Right ventricle myocardium inferior (tissue), 1 donor: ENCODE measurements around the gene FAM124B. TPM values are rescaled to one million over a fixed set of nuclear protein-coding genes. Genes with fewer than 3 reads are reported as not detected.

Source experiments
- ATAC-seq: fragments of 200-7000 bp; cut with Tn5 transposase; one replicate; pipeline ENCODE4 v1.9.1; 2020; ENCODE audit warnings: mild to moderate bottlenecking, moderate library complexity
- DNase-seq: peaks from one replicate; pipeline ENCODE4 v3.0.0; 2021; ENCODE audit errors: missing footprints
- intact Hi-C: fragments of 100-400 bp; cut with DNase I; formaldehyde crosslinking; loops from one replicate; pipeline ENCODE4 v1.11.0; 2022
- long read RNA-seq: library from polyadenylated mRNA; unstranded; transcript quantifications from one replicate; pipeline ENCODE4 v2.0.0, GENCODE V29; 2021
- total RNA-seq: library from RNA; stranded (reverse); fragmentation: NEBNext Ultra II Directional; extraction: Animal tissue kit (Norgen Biotek cat#: 25700); gene quantifications from one replicate; pipeline ENCODE4 v1.2.1, GENCODE V29; 2021
- donor health status: DM: no; HTN: yes; CAD: no; lungs with severe emphysema.

The FAM124B gene
- 1.9 TPM for total RNA-seq
- long read RNA-seq, partial matches to known transcripts, result 0 of 2 reads
- long read RNA-seq, other reads (novel, unspliced or antisense), result 0 of 2 reads

DNA sequence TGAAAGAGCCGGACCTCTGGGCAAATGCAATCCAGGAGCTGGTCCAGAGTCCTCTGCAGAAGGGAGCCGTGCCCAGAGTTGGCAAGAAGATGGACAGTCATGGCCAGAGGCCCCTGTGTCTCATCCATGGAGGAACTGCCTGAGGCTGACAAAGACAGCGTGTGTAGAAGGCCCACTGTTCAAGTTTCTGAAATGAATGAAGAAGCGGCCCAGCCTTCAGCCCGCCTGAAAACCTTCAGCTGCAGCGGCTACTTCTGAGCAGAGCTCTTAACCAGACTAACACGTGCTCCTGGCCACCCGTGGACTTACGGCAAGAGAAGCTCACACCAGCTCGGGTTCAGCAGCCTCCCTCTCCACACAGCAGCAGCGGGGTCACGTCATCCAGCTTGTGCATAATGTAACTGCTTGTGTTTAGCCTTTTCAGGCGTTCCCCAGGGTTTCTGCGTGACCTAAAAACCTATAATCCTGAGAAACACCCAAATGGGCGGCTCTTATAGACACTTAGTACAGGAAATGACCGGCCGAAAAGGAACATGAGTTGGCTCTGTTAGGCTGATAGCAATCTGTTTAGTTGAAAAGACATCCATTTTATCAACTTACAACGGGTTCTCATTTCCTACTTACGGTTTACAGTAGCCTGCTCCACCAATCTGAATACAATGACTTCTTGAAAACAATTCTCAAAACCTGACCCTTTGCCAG lies at the start of gene FAM124B:
FAM124B (minus strand) TSS at position 467 of the 702 bp plus-strand sequence; CDS start at position 128, 339 bp downstream.
- ATAC-seq (peak; percentile 88), DNase-seq (peak; percentile 89)
- intact Hi-C loops, result no loop called here

DNA sequence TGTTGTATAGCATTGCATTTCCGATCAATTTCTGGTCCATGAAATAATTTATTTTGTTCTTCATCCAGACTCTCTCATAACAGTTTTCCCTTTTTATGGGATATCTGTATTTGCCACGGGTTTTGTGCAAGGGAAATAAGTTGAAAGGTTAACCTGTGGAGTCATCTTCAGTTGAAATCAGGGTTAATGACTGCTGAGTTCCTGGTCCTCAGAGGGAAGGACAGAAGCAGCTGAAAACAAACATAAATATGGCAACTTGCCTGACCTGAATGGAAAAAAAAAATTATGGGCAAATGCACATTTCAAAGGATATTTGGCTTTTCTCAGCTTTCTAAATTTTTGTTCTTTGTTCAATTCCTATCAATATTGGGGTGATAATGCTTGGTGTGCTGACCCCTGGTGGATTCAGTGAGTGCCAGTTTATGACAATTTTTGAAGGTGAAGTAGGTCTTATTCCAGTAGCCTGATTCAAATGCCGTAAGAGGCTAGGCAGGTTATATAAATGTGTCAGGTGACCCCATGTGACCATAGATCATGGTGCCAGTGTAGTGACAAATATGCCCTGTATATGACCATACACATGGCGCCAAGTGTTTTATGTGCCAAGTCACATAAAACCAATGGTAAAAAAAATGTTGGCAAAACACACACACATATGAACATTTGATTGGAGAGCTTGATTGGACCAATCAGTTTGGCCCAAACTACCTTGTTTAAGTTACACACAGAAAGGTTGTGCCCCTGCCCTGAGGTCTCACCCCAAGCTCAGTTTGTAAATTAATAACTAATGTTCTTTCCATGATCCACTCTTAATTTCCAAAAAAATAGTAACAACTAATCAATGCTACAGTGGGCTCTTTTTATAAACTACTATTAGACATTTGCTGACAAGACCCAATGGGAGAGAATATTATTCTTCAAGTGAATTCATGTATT lies 47.6 kb upstream of the FAM124B start:
- intact Hi-C loops, result loop anchor here (5.0 kb wide), 2 partner anchors 82 to 92 kb away; no protein-coding TSS in a partner anchor
- ATAC-seq, result no peak
- DNase-seq, result no peak

- DNase-seq (no peak), ATAC-seq (no peak)
- intact Hi-C loops, result loop anchor here (5.0 kb wide), 1 partner anchor 91 kb away; no protein-coding TSS in a partner anchor
These were observed 46.3 kb upstream of the FAM124B start for GRCh38 chr2:224448236-224448635.

- intact Hi-C loops, result loop anchor here (5.0 kb wide), 1 partner anchor 87 kb away; no protein-coding TSS in a partner anchor
- DNase-seq (no peak), ATAC-seq (no peak)
These were observed 42.9 kb upstream of the FAM124B start for GRCh38 chr2:224444783-224445182.

GRCh38 chr2:224444021-224444420 lies 42.1 kb upstream of the FAM124B start:
- intact Hi-C loops, result no loop called here
- ATAC-seq (no peak), DNase-seq (no peak)

- DNase-seq (no peak), ATAC-seq (peak; percentile 28)
- intact Hi-C loops, result no loop called here
These were observed 40.4 kb upstream of the FAM124B start for GRCh38 chr2:224442071-224442967.

DNA sequence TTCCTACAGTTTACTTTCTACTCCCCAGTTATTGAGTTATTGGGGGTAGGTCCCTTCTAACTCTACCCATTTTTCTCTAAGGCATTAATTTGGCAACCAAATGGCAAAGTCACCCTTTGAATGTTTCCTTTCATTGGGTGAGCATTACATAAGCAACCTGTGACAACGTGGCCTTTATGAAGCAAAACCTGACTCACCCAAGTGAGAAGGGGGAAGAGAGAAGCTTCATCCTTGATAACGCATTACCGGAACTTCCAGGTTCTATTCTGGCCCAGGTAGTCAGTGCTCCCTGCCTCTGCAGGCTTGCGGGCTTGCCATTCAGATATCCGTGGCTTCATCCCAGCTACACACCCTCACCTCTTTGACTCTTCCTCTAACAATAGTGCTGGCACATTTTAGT lies 39.1 kb upstream of the FAM124B start:
- ATAC-seq, result no peak
- DNase-seq, result no peak
- intact Hi-C loops, result no loop called here

DNA sequence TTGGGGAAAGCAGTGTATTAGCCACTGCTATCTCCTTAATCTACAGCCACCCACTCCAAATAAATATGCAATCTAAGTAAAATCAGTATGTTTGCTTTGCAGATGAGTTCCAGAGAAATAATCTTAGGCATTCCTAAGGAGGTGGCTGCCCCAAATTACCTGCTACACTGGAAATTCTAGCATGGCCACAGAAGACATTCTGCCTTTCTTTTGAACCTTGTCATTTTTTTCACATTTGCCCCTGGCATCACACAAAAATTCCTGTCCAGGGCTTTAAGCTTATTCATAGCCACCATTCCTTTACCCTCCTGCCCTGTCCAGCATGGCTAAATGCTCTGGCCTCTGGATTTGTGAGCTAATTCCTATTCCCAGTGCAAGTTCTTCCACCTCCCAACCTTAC lies 36.8 kb upstream of the FAM124B start:
- no peak for DNase-seq
- no peak for ATAC-seq
- intact Hi-C loops, result no loop called here

DNA sequence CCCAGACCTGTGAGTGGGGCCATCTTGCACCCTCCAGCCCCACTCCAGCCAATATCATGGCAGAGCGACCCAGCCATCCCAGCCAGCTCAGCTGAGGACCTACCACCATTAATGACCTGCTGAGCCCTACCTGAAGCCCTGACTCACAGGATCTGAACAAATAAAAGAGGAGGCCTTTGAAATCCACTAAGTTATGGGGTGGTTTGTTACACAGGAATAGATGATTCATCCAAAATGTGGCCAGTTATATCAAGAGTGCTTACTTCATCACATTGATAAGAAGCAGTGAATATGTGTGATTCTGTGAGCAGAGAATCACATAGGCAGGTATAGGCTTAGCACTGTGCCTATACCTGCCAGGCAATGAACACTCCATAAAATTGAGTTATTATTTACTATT lies 34.7 kb upstream of the FAM124B start:
- DNase-seq (no peak), ATAC-seq (no peak)
- intact Hi-C loops, result no loop called here

GRCh38 chr2:224434618-224435017 lies 32.7 kb upstream of the FAM124B start:
- intact Hi-C loops, result no loop called here
- ATAC-seq (no peak), DNase-seq (no peak)

DNA sequence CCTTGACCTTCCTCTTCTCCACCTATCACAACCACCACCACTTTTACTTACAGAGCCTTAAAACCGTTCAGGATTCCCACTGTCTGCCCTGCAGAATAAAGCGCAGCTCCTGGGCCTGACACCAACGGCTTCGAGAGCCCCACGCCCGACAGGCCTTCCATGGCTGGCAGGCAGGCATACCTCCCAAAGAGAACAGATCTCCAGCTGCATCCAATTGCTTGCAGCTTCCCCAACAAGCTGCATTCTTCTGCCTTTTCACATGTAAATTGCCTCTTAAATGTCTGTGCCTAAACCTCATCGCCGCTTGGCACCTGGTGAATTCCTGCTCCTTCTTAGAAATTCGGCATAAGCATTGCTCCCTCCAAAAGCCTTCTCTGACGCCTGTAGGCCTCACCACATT lies 31.5 kb upstream of the FAM124B start:
- ATAC-seq, result no peak
- DNase-seq, result no peak
- intact Hi-C loops, result no loop called here

- DNase-seq (no peak), ATAC-seq (no peak)
- intact Hi-C loops, result no loop called here
These were observed 30.2 kb upstream of the FAM124B start for GRCh38 chr2:224432003-224432579.

GRCh38 chr2:224429441-224429810 lies 27.5 kb upstream of the FAM124B start:
- DNase-seq (no peak), ATAC-seq (no peak)
- intact Hi-C loops, result no loop called here

DNA sequence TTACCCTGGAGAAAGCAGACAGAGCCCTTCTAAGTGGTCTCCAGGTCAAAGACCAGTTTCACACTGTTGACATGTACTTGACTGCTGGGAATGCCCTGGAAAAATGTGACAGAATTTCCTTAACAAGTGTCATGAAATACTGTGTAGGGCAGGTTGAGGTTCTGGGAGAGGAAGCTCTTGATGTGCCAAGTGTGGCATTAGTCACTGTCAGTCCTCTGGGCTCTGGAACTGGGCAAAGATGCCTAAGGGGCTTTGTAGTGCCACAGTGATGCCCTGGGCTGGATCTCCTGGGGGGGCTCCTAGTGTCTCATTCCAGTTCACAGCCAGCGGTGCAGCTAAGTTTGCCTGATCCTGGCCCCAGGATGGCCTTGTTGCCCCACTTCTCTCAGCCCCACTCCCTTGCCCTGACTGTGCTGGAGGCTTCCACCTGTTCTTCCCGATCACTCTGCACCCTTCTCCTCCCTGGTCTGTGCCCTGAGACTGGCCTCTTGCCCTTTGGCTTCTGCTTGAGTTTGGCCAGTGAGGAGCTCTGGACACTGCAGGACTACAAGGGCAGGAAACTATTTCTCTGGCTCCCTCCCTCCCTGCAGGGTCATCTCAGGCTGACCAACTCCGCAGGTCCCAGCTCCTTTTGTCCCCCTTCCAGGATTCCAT lies 27.0 kb upstream of the FAM124B start:
- no peak for ATAC-seq
- intact Hi-C loops, result no loop called here
- DNase-seq, result no peak

DNA sequence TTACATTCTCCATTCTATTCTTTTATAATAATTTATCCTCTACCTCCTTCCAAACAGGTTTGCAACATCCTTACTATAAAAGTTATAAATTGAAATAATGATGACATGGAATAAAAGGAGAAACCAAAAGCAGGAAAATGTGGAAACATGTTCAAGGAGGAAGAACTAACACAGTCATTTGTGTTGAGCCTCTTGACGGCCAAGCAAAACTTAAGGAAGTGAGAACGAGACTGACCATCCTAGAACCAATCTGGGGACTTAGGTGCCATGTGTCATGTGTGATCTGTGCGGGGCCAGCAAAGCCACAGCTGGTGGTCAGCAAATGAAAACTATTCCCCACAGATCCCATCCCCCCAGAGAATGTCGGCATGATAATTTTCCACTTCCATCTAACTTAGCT lies 25.6 kb upstream of the FAM124B start:
- no peak for DNase-seq
- ATAC-seq, result no peak
- intact Hi-C loops, result no loop called here

DNA sequence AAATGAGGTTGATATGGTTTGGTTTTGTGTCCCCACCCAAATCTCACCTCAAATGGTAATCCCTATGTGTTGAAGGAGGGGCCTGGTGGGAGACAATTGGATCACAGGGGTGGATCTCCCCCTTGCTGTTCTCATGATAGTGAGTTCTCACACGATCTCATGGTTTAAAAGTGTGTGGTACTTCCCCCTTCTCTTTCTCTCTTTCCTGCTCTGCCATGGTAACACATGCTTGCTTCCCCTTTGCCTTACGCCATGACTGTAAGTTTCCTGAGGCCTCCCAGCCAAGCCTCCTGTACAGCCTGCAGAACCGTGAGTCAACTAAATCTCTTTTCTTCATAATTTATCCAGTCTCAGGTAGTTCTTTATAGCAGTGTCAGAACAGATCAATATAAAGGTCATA lies 24.7 kb upstream of the FAM124B start:
- DNase-seq, result no peak
- no peak for ATAC-seq
- intact Hi-C loops, result no loop called here

DNA sequence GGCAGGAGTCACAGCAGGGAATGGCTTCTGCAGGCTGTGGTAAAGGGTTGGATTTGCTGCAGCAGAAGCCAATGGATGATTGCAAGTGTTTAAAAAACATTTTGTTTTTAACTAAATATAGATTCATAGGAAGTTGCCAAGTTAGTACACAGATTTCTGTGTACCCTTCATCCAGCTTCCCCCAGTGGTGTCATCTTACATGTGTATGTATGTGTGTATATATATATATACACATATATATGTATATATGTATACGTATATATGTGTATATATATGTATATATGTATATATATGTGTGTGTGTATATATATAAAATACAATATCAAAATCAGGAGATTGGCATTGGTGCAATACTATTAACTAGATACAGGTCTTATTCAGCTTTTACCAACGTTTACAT lies 19.2 kb upstream of the FAM124B start:
- DNase-seq (no peak), ATAC-seq (no peak)
- intact Hi-C loops, result no loop called here

GRCh38 chr2:224417947-224418346 lies 16.0 kb upstream of the FAM124B start:
- ATAC-seq, result no peak
- intact Hi-C loops, result no loop called here
- no peak for DNase-seq
